Pericardium fibroblast (primary cell): ENCODE data around the gene MT1G. TPM values are rescaled to one million over a fixed set of nuclear protein-coding genes. Genes with fewer than 3 reads are reported as not detected.

ENCODE experiments used
- total RNA-seq: library from RNA; depleted of rRNA; stranded (reverse); fragments of >200 nt; gene quantifications from 2 replicates; pipeline ENCODE4 v1.2.3, GENCODE V29; 2015

MT1G gene
- 0.70 and 7.8 TPM in 2 replicates for total RNA-seq

GRCh38 chr16:56667581-56668571 is at the start of gene MT1G:
Gene MT1G (minus strand): TSS chr16:56668065. CDS start chr16:56667993, 72 bp downstream.

DNA sequence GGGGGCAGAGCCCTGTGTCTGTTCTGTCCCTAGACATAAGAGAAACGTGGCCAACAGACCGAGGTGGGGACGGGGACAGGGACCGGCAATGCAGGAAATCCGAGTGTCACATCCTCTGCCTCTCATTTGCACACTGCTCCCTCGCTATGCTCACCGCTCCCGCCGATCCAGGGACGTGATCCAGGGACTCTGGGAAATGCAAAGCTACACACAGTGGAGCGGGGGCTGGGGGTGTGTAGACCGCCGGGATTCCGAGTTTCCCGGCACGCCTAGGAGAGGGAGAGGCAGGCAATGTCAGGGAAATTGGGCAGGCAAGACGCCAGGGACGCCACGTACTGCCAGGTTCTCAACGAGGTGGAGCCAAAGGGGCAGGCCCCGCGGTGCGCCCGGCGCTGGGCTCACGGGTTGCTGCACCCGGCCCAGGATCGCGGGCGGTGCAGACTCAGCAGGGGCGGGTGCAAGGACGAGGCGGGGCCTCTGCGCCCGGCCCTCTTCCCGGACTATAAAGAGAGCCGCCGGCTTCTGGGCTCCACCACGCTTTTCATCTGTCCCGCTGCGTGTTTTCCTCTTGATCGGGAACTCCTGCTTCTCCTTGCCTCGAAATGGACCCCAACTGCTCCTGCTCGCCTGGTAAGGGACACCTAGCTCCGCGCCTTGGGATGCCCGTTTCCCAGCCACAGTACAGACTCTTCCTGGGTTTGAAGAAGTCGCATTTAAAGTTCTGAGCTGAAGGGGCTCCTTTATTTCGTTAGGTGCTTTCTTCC is 14.3 kb upstream of the MT1G start, which contains the start of gene MT1X:
Gene MT1X, plus strand, starts transcription at position 532 of the 764 bp plus-strand sequence. Its CDS starts 71 bp downstream, at position 603.

GRCh38 chr16:56669005-56669839 is 1.4 kb upstream of the MT1G start, which contains the start of gene MT1H:
Gene MT1H (plus strand): TSS chr16:56669814. CDS start chr16:56669885, 71 bp downstream.

GRCh38 chr16:56657555-56658326 is 10.1 kb downstream of the MT1G start, which contains the start of gene MT1F:
Gene MT1F (plus strand): TSS chr16:56657959. CDS start chr16:56658059, 100 bp downstream.

GRCh38 chr16:56651586-56651985 is 16.3 kb downstream of the MT1G start, which contains the start of gene MT1B:
Gene MT1B (plus strand): TSS chr16:56651886. CDS start chr16:56651954, 68 bp downstream.

GRCh38 chr16:56637814-56638750 is 29.8 kb downstream of the MT1G start, which contains the start of gene MT1A:
Gene MT1A (plus strand): TSS chr16:56638666. CDS start chr16:56638739, 73 bp downstream.

GRCh38 chr16:56632156-56632847 is 35.6 kb downstream of the MT1G start, which contains the start of gene MT1M:
Gene MT1M (plus strand): TSS chr16:56632659. CDS start chr16:56632732, 73 bp downstream.

GRCh38 chr16:56625140-56625942 is 42.5 kb downstream of the MT1G start, which contains the start of gene MT1E:
Gene MT1E (plus strand): TSS chr16:56625781. CDS start chr16:56625852, 71 bp downstream.

Other genes with a start within 250 kb of the MT1G start
- 110 and 122 TPM in 2 replicates for gene AMFR, start 242.5 kb downstream of the MT1G start, total RNA-seq
- 26.3 and 56.8 TPM in 2 replicates for gene NUDT21, start 216.7 kb downstream of the MT1G start, total RNA-seq
- gene OGFOD1, start 216.5 kb downstream of the MT1G start, total RNA-seq = 19.8 and 38.9 TPM in 2 replicates
- 32.9 and 64.7 TPM in 2 replicates for gene BBS2, start 148.0 kb downstream of the MT1G start, total RNA-seq
- not detected in 2 replicates for gene MT4, start 103.0 kb downstream of the MT1G start, total RNA-seq
- gene MT3, start 78.5 kb downstream of the MT1G start, total RNA-seq = not detected in 2 replicates
- gene MT2A, start 59.5 kb downstream of the MT1G start, total RNA-seq = 54.8 and 134 TPM in 2 replicates
- 113 and 154 TPM in 2 replicates for gene MT1E, start 42.3 kb downstream of the MT1G start, total RNA-seq
- gene MT1M, start 35.4 kb downstream of the MT1G start, total RNA-seq = 0.82 TPM in 1 of 2 replicates, not detected in the other
- 7.5 TPM in 1 of 2 replicates, not detected in the other for gene MT1A, start 29.4 kb downstream of the MT1G start, total RNA-seq
- gene MT1B, start 16.2 kb downstream of the MT1G start, total RNA-seq = not detected in 2 replicates
- 2.0 TPM in 1 of 2 replicates, not detected in the other for gene MT1F, start 10.1 kb downstream of the MT1G start, total RNA-seq
- gene MT1H, start 1.7 kb upstream of the MT1G start, total RNA-seq = not detected in 2 replicates
- 87.8 and 526 TPM in 2 replicates for gene MT1X, start 14.4 kb upstream of the MT1G start, total RNA-seq
- gene NUP93, start 62.1 kb upstream of the MT1G start, total RNA-seq = 23.4 and 23.7 TPM in 2 replicates
- not detected in 2 replicates for gene SLC12A3, start 197.1 kb upstream of the MT1G start, total RNA-seq